IMR-90 (cell line): ENCODE results near the gene SLC35B4.

Experiments used
- RAD21 ChIP-seq: IDR thresholded peaks from 2 replicates; pipeline ENCODE4 v1.6.1; 2012; ENCODE audit warnings: low read length, improper control_type of control experiment
- TF ChIP-seq, protein P1 (sequence below): fragments of 150-350 bp; IDR thresholded peaks from 2 replicates; pipeline ENCODE4 v1.6.1; 2017; ENCODE audit warnings: mild to moderate bottlenecking, antibody characterized with exemption, low read length, low read depth

DNA sequence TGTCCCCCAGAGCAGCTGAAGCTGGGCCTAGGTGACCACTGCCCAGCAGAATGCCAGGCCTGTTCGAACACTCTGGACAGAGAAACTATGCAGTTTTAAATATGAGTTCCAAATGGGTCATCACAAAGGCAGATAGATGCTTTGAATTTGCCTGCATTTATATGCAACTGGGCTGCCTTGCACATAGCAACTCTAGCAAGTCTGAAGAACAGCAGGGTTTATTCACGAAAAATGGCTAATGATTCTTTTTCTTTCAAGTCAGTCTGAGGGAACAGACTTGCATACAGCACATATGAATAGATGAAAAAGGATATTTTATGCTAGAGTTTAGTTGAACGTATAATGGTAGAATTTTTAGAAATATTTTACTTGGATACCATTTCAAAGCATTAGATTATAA lies 68.5 kb downstream of the SLC35B4 start:
- TF ChIP-seq, protein P1, sequence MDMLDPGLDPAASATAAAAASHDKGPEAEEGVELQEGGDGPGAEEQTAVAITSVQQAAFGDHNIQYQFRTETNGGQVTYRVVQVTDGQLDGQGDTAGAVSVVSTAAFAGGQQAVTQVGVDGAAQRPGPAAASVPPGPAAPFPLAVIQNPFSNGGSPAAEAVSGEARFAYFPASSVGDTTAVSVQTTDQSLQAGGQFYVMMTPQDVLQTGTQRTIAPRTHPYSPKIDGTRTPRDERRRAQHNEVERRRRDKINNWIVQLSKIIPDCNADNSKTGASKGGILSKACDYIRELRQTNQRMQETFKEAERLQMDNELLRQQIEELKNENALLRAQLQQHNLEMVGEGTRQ, result no peak
- no peak for TF ChIP-seq RAD21
